Osteoblast (primary cell): ENCODE measurements around the gene CRIM1. TPM values are rescaled to one million over a fixed set of nuclear protein-coding genes. Genes with fewer than 3 reads are reported as not detected.

Experiments
- DNase-seq: peaks from one replicate; pipeline ENCODE4 v3.0.0; 2011; ENCODE audit warnings: low spot score, mixed read lengths; ENCODE audit not compliant: insufficient read length; ENCODE audit errors: missing footprints
- H2AFZ ChIP-seq: 2 replicates; pipeline ENCODE4 v1.6.0; 2011; ENCODE audit warnings: mild to moderate bottlenecking, low read length
- H3K27ac ChIP-seq: 2 replicates; pipeline ENCODE4 v1.5.1; 2011; ENCODE audit warnings: mild to moderate bottlenecking, low read depth, low read length, moderate library complexity
- H3K27me3 ChIP-seq: 2 replicates; pipeline ENCODE4 v1.6.0; 2012; ENCODE audit warnings: mild to moderate bottlenecking, control low read depth, inconsistent platforms, low read length, moderate library complexity; ENCODE audit not compliant: insufficient read depth
- H3K36me3 ChIP-seq: 2 replicates; pipeline ENCODE4 v1.5.1; 2011; ENCODE audit warnings: mild to moderate bottlenecking, low read length, control low read depth, moderate library complexity; ENCODE audit not compliant: insufficient read depth
- H3K4me1 ChIP-seq: 2 replicates; pipeline ENCODE4 v1.5.1; 2011; ENCODE audit warnings: mild to moderate bottlenecking, low read length, control low read depth, moderate library complexity; ENCODE audit not compliant: insufficient read depth
- H3K4me2 ChIP-seq: 2 replicates; pipeline ENCODE4 v1.6.0; 2011; ENCODE audit warnings: mild to moderate bottlenecking, low read length; ENCODE audit not compliant: insufficient read depth
- H3K4me3 ChIP-seq: fragments of 200-600 bp; sonication (generic); 3 replicates; pipeline ENCODE4 v1.5.1; 2012; ENCODE audit warnings: mild to moderate bottlenecking, low read length, inconsistent platforms; ENCODE audit not compliant: insufficient read depth
- H3K79me2 ChIP-seq: 2 replicates; pipeline ENCODE4 v1.6.0; 2012; ENCODE audit warnings: mild to moderate bottlenecking, low read length, control low read depth, inconsistent platforms; ENCODE audit not compliant: insufficient read depth
- H3K9me3 ChIP-seq: 2 replicates; pipeline ENCODE4 v1.5.1; 2011; ENCODE audit warnings: low read depth, low read length, control low read depth
- H4K20me1 ChIP-seq: 2 replicates; pipeline ENCODE4 v1.6.0; 2012; ENCODE audit warnings: mild to moderate bottlenecking, low read length, control low read depth; ENCODE audit not compliant: insufficient read depth
- total RNA-seq: library from RNA; depleted of rRNA; stranded (reverse); fragments of >200 nt; gene quantifications from 2 replicates; pipeline ENCODE4 v1.2.3, GENCODE V29; 2012
- TF ChIP-seq, protein P1 (sequence below): IDR thresholded peaks from 2 replicates; pipeline ENCODE4 v1.5.1; 2011; ENCODE audit warnings: mild to moderate bottlenecking, low read depth, low read length, moderate library complexity; ENCODE audit errors: extremely low read depth

CRIM1 gene
- total RNA-seq, 1 donor: 362 TPM

DNA sequence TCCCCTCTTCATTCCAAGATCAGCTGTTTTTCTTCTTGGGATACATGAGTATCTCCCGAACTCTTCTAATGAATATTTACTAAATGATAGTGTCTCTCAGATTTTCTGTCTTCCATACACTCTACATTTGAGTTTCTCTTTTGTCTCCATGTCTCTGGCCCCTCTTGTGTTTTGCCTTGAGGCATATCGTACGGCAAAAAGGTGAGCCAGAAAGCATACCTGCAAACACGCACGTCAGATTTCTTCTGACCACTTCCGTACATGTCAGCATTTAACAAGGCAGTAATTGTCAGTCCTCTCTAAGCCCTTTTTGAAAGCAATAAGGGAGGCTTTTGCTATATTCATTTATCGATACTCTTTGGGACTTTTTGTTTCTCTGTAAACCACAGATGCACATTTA is 160.0 kb downstream of the CRIM1 start:
- Histone ChIP-seq H3K27ac (peak overlapping the region; percentile 58), H3K36me3 (peaks cover 98% of the 10 kb centered on the region), H2AFZ (no peak overlapping the region)

DNA sequence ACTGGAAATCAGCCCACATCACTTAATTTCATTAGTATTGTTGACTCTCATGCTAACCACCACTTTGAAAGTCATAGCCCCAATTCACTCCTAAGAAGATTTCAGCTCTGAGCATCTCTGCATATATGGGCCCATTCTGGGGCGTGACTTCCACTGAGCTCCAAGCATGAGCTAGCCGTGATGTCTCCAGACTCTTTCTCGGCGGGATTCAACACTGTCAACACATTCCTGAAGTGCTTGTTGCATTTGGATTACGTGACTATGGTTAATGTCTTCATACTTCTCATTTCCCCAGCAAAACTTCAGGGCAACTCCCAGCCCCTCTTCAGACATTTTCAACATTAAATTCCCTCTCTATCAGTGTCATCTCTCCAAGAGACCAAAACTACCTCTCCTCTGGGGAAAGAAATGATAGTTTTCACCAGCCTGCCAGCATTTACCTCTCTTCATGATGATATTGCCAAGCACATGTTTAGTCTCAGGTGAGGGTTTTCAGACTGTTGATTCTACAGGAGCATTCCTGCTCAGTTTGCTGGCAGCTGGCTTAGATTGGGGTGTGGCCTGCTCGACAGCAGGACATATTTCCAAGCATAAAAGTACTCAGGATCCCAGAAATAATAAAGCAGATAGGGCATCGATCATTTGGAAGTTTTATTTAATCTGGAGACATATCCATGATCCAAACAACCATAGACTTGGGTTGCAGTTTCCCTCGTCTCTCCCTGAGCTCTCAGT is 160.7 kb downstream of the CRIM1 start:
- Histone ChIP-seq H3K9me3 (no peaks in the 10 kb centered on the region), H3K27ac (peak overlapping the region; percentile 58), H3K27me3 (no peaks in the 10 kb centered on the region), H3K36me3 (peaks cover 98% of the 10 kb centered on the region), H2AFZ (no peak overlapping the region), H3K79me2 (peaks cover 33% of the 10 kb centered on the region), H3K4me3 (no peak overlapping the region), H3K4me2 (no peak overlapping the region), H3K4me1 (peaks cover 21% of the 10 kb centered on the region), H4K20me1 (peaks cover 4% of the 10 kb centered on the region)
- peak; percentile 52 for DNase-seq
- TF ChIP-seq, protein P1, sequence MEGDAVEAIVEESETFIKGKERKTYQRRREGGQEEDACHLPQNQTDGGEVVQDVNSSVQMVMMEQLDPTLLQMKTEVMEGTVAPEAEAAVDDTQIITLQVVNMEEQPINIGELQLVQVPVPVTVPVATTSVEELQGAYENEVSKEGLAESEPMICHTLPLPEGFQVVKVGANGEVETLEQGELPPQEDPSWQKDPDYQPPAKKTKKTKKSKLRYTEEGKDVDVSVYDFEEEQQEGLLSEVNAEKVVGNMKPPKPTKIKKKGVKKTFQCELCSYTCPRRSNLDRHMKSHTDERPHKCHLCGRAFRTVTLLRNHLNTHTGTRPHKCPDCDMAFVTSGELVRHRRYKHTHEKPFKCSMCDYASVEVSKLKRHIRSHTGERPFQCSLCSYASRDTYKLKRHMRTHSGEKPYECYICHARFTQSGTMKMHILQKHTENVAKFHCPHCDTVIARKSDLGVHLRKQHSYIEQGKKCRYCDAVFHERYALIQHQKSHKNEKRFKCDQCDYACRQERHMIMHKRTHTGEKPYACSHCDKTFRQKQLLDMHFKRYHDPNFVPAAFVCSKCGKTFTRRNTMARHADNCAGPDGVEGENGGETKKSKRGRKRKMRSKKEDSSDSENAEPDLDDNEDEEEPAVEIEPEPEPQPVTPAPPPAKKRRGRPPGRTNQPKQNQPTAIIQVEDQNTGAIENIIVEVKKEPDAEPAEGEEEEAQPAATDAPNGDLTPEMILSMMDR: no peak

More for the DNA sequence above, 160.0 kb downstream of the CRIM1 start:
- Histone ChIP-seq H4K20me1 (peaks cover 3% of the 10 kb centered on the region), H3K4me1 (peaks cover 27% of the 10 kb centered on the region), H3K4me3 (no peak overlapping the region), H3K9me3 (no peaks in the 10 kb centered on the region), H3K79me2 (peaks cover 31% of the 10 kb centered on the region), H3K27me3 (no peaks in the 10 kb centered on the region), H3K4me2 (no peak overlapping the region)
- TF ChIP-seq, protein P1: no peak
- no peak for DNase-seq

DNA sequence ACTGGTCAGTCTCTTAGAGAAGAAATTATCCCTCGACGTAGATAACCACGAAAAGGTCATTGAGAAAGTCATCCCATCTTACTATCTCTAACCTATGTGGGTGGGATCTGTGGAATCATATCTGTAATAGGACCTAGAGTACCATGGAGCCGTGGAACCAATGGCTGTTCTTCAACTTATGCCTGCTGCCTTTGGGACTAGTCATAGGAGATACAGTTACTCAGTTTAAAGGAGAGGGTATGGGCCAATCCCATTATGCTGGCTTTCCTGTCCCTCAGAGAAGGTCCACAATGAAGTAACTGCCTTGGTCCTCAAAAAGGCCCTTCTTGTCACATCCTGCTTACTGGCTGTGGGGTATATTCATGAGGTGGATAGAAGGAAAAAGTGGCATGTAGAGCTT is 164.9 kb downstream of the CRIM1 start:
- TF ChIP-seq, protein P1: no peak
- H4K20me1 ChIP-seq: peaks cover 4% of the 10 kb centered on the region
- H3K27ac ChIP-seq: peak overlapping the region; percentile 31
- no peaks in the 10 kb centered on the region for H3K27me3 ChIP-seq
- H3K79me2 ChIP-seq: peaks cover 40% of the 10 kb centered on the region
- H3K4me1 ChIP-seq: peaks cover 17% of the 10 kb centered on the region
- H3K36me3 ChIP-seq: peaks cover 98% of the 10 kb centered on the region
- no peak overlapping the region for H2AFZ ChIP-seq
- H3K4me2 ChIP-seq: no peak overlapping the region
- no peak for DNase-seq
- no peaks in the 10 kb centered on the region for H3K9me3 ChIP-seq
- H3K4me3 ChIP-seq: no peak overlapping the region

DNA sequence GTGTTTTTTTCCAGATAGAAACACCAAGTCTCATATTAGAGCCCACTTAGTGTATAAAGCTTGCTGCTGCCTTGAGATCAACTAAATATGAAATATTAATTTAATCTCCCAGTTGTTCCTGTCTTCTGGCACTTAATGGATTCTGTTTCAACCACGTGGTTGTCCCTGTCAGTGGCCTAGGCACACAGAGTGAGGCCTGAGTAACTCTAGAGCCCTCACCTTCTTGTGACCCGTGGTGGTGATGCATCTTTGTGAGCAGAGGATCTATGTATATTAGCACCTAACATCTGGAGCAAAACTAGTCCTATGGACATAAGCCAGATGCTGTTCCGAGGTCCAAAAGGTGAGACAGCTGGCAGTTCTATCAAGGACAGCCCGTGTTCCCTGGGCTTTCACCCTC is 167.6 kb downstream of the CRIM1 start:
- peaks cover 14% of the 10 kb centered on the region for H3K4me1 ChIP-seq
- H4K20me1 ChIP-seq: peaks cover 4% of the 10 kb centered on the region
- TF ChIP-seq, protein P1: no peak
- DNase-seq: no peak
- H3K4me2 ChIP-seq: no peak overlapping the region
- peaks cover 95% of the 10 kb centered on the region for H3K36me3 ChIP-seq
- no peak overlapping the region for H2AFZ ChIP-seq
- peaks cover 43% of the 10 kb centered on the region for H3K79me2 ChIP-seq
- no peak overlapping the region for H3K4me3 ChIP-seq
- peak overlapping the region; percentile 40 for H3K27ac ChIP-seq
- no peaks in the 10 kb centered on the region for H3K9me3 ChIP-seq
- no peaks in the 10 kb centered on the region for H3K27me3 ChIP-seq
